NCI-H526 (cell line): ENCODE measurements around the gene LBX2.

ENCODE experiments used
- DNase-seq, 2 experiments: peaks; one replicate each; lab custom pipeline; 2025; lab: John Stamatoyannopoulos, UW

Gene LBX2

DNA sequence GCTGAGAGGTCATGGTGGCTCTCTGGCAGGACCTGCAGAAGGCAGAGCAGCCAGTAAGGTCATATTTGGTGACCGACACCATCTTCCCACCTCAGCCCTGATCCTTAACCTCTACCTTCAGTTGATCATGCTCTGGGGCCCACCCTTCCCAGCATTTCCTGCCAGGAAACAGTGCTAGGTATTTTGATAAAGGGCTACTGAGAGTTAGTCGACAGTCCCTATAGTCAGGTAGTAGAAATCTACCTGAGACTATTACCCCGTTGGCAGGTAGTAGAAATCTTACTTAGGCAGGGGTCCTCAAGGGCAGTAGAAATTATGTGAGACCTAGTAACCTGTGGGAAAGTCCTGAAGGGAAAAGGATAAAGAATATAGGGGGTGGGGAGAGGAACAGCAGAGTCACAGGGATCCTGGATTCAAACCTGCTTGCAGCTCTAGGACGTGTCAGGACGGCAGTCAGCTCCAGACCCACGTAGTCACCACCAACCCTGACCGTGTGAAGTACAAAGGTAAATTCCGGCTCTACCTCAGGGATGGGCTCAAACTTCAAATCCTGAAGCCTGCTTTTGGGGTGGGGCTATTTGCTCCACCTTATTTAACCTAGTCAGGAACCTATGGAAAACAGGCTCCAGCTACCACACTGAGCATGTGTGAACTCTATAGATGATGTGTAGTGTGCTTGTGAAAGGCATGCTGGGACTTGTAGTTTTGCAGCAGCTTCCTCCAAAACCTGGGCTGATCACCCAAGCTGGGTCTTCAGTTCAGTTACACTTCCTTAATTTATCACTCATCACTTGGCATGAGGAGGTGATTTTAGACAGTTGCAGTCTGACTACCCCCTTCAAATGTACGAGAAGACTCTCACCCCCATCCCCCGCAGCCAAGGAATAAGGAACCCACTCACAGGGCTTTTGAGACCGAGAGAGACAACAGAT, 26.6 kb upstream of the LBX2 start, which contains the start of gene DQX1:
DQX1 (minus strand) TSS at position 515 of the 932 bp plus-strand sequence; CDS start at position 13, 502 bp downstream.
- peak; percentile 37 to 53 for DNase-seq

DNA sequence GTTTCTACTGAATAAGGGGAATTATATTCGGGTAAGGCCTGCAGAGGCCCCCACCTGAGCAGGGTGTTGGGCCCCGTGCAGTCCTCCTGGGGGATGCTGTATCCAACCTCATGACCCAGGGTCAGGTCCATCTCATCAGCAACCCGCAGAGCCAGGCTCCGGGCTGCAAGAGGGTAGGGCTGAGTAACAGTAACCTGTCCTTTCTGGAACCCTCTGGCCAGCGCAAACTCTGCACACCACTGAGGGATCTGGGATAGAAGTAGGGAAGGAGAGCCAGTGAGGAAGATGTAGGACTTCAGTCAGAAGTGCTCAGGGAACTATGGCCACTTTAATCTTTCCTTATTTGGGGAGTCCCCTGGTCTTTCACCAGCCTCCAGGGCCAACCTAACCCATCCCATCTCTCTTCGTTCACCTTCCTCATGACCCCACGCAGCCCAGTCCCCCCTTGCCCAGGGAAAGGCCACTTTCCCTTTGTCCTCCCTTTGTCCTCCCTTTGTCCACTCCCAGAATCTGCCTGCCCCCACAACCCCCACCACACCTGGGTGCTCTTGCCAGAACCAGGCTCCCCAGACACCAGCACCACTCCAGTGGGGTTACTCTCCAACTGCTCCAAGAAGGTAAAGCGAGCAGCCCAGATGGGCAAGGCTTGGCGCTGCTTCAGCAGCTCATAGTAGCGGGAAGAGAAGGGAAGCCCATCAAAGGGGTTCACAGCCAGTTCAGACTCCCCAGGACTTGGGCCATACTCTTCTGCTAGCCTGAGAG, 25.7 kb upstream of the LBX2 start:
- DNase-seq: no peak

DNA sequence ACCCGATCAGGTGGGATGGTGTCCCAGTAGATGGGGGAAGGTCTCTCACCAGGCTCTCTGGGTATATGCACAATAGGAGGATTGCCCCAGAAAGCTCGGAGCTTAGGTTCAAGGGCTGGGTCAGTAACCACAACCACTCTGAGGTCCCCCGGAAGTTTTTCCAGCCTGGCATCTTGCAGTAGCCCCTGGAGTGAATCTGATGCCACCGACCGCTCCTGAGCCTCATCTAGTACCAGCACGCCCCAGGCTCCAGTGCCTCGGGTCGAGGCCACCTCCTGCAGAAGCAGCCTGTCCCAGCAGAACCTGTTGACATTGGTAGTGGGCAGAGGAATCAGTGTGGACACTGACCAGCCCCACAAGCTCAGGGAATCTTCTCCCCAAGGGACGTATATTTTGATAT, 24.6 kb upstream of the LBX2 start:
- DNase-seq: no peak

DNA sequence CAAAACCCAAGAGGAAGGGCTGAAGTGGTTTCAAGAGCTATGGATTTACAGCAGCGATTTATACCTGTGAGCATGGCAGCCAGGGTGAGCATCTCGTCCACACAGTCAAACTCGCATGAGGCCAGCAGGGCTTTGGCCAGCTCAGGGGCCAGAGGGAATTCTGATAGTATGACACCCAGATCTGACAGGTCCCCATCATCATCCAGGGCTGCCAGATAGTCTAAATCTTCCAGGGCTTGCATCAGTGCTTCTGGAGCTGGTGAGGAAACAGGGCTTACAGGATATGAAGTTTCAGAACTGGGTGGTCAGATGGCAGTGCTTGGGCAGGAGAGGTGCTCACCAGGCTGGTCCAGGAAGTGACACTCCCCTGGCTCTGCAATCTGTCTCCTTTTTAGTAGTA, 23.1 kb upstream of the LBX2 start:
- no peak for DNase-seq

DNA sequence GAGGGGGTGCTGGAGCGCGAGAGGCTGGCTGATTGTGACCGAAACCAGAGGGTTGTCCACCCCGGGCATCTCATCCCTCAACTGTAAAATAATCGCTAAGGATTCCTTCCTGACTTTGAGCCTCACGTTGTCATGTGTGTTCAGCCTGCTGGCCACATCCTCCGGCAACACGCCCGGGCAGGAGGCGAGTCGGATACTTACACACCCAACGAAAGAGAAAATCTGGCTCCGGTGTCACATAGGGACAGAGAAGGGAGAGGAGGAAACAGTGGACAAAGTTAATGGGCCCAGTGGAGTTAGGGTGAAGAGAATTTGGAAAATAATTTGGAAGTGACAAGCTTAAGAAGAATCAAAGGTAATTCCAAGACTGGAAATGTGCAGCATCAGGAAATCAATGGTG, 17.2 kb upstream of the LBX2 start:
- no peak for DNase-seq

DNA sequence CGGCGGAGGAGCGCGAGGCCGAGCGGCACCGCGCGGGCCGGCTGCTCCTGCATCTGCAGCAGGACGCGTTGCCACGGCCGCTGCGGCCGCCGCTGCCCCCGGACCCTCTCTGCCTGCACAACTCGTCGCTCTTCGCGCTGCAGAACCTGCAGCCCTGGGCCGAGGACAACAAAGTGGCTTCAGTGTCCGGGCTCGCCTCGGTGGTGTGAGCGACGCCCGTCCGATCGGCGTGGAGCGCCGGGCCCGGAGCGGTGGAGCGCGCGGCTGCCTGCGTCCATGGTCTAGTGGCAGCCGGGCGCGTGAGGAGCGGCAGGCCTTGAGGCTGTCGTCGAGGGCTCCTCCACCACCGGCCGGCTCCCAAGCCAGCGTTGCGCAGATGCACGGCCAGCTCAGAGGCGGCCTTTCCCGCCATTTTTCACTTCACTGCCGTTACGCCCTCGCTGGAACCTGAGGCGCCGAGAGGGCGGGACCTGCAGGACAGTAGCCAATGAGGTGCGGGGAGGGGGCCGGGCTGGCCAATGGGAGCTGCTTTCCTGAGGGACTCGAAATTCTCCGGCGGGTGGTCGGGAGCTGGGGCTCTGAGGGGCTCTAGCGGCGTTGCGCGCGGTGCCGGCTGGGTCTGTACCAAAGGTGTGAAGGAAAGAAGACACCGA, 16.7 kb upstream of the LBX2 start:
- DNase-seq: peak; percentile 52 to 71

DNA sequence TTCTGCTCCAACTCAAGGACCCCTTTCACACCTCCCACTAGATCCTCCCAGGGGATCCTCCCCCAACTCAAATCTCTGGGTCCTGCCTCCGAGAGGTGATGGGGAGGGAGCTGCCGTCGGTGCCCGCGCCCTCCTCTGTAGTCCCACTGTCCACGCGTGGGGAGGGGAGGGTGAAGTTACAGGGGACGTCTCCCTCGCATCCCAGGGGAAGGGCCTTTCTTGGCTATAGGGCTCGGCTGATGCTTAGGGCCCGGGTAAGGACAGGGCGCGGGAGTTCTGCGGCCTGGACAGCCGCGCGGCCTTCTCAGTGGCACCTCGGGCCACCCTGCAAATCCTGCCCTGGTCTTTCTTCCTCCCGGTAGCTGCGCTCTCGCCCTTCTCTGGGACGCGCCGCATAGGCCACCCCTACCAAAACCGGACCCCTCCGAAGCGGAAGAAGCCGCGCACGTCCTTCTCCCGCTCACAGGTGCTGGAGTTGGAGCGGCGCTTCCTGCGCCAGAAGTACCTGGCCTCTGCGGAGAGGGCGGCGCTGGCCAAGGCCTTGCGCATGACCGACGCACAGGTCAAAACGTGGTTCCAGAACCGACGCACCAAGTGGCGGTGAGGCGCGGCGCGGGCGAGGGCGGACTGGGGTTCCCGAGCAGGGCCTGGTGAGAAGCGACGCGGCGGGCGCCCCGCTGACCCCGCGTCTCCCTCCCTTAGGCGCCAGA, 16.0 kb upstream of the LBX2 start:
- DNase-seq: no peak

DNA sequence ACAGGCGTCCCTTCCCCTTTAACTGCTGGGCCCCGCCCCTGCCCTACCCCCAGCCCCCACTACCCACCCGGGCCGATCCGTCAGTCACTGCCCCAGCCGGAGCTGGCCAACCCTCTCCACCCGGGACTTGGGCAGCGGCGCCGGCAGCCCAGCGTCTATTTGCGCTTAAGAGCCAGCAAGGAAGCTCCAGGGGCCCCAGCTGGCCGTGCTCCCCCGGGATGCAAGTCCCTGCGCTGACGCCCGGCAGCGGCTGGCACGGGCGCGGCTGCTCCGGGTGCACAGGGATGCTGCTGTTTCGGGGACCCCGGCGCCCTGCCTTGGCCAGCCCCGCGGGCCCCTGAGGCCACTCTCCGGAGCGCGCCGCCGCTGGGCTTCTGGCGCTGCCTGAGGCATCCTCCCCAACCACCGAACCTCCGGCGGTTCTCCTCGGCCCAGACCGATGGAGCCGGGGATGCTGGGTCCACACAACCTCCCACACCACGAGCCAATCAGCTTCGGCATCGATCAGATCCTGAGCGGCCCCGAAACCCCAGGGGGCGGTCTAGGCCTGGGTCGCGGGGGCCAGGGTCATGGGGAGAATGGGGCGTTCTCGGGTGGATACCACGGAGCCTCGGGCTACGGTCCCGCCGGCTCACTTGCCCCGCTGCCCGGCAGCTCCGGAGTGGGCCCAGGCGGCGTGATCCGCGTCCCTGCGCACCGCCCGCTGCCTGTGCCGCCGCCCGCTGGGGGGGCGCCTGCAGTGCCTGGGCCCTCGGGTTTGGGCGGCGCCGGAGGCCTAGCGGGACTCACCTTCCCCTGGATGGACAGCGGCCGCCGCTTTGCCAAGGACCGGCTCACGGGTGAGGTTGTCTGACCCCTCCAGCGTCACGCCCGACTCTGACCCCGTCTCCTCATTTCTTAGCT, 15.2 kb upstream of the LBX2 start, which contains the start of gene TLX2:
TLX2 (plus strand) TSS at position 83 of the 903 bp plus-strand sequence; CDS start at position 440, 357 bp downstream.
- peak in 1 of 2 experiments; percentile 63 for DNase-seq

DNA sequence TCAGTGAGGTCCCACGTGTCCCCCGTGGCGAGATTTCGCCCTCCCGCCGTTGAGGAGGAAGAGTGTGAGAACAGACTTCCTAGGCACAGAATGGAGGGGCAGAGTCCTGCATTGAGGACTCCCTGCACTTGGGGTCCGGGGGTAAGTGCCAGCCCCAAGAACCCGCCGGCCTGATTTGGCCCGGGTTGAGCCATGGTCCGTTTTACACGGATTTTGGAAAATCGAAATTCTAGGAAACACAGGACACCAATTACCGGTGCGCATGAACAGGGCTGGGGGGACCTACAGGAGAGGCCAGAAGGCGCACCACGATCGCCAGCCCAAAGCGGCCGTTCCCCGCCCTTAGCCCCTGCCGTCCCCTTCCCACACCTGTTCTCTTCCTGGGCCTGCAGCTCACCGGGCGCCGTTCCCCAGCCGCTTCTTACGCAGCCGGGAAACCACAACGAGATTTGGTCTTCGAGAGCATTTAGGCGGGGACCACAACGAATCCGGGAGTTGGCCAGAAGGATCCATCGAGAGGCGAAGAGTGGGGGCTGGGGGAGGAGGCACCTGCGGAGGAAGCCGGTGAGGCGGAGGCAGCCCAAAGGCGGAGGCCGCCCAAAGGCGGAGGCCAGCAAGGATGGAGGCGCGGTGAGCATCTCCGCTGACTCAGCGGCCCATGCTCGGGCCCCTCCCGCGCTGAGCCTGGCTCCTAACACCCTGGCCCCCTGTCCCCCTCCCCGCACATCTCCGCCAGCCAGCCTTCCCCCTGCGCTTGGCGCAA, 14.4 kb upstream of the LBX2 start:
- peak in 1 of 2 experiments; percentile 65 for DNase-seq

DNA sequence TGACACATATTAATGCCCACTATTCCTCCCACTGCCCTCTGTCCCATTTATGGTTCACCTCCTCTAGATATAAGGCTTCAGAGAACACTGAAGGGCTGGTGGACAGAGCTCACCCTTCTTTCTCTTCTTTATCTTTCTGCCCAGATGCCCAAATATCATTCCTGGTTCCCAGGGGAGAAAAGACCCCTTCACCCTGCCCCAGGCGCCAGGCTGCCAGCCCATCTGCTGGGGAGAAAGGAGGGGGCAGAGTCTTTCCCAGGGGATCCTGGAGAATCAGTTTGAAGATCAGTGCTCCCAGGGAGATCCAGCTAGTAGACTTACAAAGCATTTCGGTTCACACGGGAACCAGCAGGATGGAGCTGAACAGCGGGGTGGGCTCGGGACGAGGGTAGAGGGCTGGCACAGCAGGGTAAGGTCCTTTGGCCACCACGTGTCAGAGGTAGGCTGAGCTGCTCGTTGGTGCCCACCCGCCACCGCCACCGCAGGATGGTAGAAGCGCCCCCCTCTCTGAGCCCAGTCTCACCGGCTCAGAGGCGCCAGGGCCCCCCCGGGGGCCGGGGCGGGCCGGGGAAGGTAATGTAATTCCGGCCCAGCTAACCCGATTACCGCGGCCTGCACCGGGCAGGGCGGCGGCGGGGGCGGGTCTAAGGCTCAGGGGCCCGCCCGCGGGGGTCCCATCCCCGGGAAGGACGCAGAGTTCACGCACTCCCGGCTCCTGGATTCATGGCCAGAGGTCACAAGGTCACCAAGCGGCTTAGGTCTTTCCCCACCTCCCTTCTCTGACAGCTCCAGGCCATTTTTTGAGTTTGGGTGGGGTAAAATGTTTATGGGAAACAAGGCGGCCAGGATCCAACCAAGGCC, 13.6 kb upstream of the LBX2 start:
- no peak for DNase-seq

DNA sequence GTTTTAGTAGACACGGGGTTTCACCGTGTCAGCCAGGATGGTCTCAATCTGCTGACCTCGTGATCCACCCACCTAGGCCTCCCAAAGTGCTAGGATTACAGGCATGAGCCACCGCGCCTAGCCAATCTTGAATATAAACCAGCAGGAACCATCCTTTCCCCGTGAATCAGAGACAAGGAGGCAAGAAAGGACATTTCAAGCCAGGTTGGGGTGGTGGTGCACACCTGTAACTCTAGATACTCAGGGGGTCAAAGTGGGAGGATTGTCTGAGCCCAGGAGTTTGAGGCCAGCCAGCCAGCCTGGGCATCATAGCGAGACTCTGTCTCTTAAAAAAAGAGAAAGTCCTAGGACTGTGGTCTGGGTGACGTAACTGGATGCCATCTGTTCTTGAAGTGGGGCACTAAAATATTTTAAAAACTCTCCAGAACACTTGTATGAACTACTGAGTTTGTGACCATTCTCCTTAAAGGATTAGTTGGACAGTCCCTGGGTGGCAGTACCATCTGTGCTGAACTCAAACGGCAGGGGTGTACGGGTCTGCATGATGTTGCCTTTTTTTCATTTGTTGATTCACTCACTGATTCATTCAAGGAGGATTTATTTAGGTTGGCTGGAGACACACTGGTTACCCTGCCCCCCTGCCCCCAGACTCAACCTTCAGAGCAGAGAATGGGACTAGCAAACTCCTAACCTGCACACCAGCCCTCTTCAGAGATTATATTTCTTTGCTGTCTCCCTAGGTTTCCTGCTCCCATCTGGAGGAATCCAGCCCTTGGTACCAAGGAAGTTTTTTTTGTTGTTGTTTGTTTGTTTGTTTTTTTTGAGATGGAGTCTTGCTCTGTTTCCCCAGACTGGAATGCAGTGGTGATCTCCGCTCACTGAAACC, 11.9 kb upstream of the LBX2 start:
- no peak for DNase-seq

DNA sequence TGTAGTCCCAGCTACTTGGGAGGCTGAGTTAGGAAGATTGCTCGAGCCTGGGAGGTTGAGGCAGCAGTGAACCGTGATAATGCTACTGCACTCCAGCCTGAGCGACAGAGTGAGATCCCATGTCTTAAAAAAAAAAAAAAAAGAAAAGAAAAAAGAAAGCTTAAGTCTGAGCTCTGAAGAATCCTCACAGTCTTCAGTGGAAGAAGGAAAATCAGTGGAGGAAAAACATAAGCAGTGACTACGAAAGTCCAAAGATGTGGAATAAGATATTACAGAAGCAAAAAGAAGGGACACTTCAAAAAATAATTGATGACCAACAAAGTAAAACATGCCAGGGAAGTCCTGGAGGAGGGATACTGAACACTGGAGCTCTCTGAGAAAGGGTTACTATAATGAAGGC, 10.9 kb upstream of the LBX2 start:
- no peak for DNase-seq

DNA sequence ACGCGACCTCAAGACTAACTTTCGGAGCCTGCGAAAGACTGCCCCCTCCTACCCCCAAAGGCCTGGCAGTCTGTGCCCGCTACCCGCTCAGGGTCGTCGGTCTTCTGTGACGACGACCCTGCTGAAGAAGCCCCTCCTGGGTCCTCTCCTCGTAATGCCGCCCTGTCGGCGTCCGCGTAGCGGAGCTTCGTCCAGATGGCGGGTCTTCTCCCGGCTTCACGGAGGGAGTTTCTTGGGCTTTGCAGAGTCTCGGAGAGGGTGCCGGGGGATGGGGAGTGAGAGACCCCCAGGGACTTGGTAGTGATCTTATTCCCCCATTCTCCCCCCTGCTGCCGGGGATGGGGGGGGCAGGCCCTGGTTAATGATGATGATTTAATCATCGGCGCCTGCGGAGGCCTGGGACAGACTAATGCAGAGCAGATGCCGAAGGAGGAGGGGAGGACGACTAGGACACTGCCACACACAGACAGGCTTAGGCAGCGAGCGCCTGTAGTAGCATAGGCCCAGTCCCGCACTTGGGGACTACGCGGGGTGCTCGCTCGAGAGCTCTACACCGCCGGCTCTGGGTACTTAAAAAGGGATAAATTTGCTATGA, 8.6 kb upstream of the LBX2 start:
- peak; percentile 17 to 57 for DNase-seq

DNA sequence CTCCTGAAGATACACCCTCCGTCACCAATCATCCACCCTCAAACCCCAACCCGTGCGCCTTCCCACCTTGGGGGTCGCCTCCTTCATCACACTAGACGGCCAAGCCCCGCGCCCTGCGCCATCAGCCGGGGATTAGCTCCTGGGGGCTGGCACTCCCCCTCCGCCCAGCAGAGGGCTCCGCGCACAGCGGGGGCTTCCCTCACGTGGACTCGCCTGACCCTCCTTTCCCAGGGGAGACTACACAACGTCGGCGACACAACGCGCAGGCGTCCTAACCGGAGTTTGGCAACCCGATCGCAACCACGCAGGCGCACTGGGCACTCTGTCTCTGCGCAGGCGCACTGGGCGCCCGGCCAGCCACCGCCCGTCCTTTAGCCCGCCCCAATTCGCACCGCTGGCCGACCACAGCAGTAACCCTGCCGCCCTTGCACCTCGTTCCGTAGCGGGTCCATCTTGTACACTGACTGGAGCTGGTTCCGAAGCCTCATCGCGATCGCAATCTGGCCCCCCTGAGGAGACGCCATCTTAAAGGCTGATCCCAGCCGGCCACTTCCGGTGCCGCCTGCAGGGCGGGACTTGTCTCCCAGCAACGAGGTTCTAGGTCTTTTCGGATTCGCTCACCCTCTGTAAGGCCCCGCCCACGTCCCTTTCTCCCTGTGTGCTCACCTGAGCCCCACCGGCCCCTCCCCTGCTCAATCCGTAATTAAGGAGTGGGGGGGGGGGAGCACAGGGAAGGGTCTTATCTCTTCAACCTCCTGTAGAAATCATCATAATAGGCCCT, 7.9 kb upstream of the LBX2 start, which contains the start of gene PCGF1:
PCGF1 (minus strand) TSS at position 551 of the 781 bp plus-strand sequence; CDS start at position 524, 27 bp downstream.
- DNase-seq: peak; percentile 98 to 99

DNA sequence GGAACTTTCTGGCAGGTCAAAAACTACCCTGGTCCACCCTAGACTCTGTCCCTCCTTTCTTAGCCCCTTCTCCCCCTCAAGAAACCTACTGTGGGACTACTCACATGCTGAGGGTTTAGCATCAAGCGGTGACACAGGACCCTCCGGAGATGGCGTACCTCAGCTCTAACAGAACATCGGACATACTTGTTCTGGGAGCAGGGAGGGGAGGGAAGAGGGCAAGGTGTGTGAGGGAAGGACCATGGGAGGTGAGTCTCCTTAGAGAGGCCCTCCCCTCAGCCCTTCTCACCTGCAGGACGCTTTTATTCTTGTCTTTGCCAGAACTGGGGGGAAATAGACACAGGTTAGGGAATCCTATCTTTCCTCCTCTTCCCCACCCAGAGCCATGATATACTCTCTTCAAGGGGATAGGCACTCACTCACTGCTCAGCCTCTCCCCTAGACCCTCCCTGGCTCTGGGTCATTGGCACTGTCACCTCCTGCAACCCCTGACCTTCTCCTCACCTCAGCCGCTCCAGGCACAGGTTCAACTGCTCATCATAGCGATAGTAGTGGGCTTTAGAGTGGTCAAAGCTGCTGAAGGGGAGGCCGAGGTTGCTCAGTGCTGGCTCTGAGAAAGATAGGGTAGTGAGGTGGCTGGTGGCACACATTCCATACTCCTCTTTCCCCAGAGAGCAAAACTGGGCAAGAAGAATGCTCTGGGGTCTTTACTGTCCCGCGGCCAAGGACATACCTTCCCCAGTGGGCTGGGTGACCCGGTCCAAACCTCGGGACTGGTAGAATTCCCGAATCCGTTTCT, 6.2 kb upstream of the LBX2 start:
- DNase-seq: no peak

DNA sequence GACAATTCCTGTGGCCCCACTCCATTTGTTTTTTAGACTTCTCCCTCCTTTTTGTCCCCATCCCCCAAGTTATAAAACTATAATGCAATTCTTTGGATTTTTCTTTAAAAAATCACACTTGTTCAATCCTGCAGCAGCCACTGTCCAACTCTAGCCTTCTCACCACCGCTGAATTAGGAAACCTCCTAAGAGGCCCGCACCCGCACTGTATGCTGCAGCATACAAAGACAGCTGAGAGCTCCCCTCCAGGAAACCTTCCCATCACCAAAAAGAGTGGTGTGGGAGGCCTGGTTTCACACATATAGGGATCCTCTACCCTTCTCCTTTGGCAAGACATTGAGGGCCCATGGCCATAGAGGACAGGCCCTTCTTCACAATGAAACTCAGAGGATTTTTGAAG, 5.2 kb upstream of the LBX2 start:
- no peak for DNase-seq
